K562 (cell line): ENCODE data around the gene IL27RA. TPM values are rescaled to one million over a fixed set of nuclear protein-coding genes. Genes with fewer than 3 reads are reported as not detected.

Experiments
- CBFB ChIP-seq: sonication (generic); formaldehyde crosslinking; IDR thresholded peaks from 2 replicates; pipeline ENCODE4 v1.4.0; 2020; ENCODE audit warnings: mild to moderate bottlenecking, missing genetic modification reagents
- CHCHD3 ChIP-seq: fragments of 250-450 bp; sonication (Bioruptor Pico); IDR thresholded peaks from 2 replicates; pipeline ENCODE4 v2.1.2; 2022; ENCODE audit warnings: mild to moderate bottlenecking
- E2F6 ChIP-seq, 2 experiments: IDR thresholded peaks; 2 replicates each; pipeline ENCODE4 v1.6.1; 2011; ENCODE audit warnings: borderline replicate concordance in 1 of 2, control low read depth in 1 of 2, low read depth in 1 of 2, low read length in 1 of 2, mild to moderate bottlenecking in 1 of 2, mixed read lengths in 1 of 2, moderate library complexity in 1 of 2; ENCODE audit not compliant: insufficient read depth in 1 of 2, insufficient read length in 1 of 2, poor library complexity in 1 of 2, severe bottlenecking in 1 of 2; ENCODE audit errors: extremely low read depth in 1 of 2
- EGR1 ChIP-seq: fragments of 450-650 bp; conservative IDR thresholded peaks from 2 replicates; pipeline ENCODE4 v1.6.1; 2017; ENCODE audit warnings: mild to moderate bottlenecking
- EZH2 ChIP-seq: IDR thresholded peaks from 2 replicates; pipeline ENCODE4 v1.6.1; 2012; ENCODE audit warnings: low read depth, mild to moderate bottlenecking, inconsistent platforms, low read length, borderline replicate concordance
- ILK ChIP-seq: fragments of 450-650 bp; IDR thresholded peaks from 2 replicates; pipeline ENCODE4 v1.6.1; 2016; ENCODE audit warnings: missing genetic modification characterization, low read depth, mild to moderate bottlenecking, missing compliant biosample characterization, moderate library complexity, borderline replicate concordance
- MAX ChIP-seq: sonication (generic); formaldehyde crosslinking; IDR thresholded peaks from 2 replicates; pipeline ENCODE4 v1.9.0; 2022; ENCODE audit warnings: mild to moderate bottlenecking, missing genetic modification reagents
- MITF ChIP-seq: IDR thresholded peaks from 2 replicates; pipeline ENCODE4 v1.6.1; 2014; ENCODE audit warnings: antibody characterized with exemption
- MNT ChIP-seq, 2 experiments: fragments of 450-650 bp; conservative IDR thresholded peaks; 2 replicates each; pipeline ENCODE4 v1.6.1; 2017; ENCODE audit warnings: mild to moderate bottlenecking in 2 of 2, moderate library complexity in 2 of 2
- NCOA1 ChIP-seq: fragments of 450-650 bp; IDR thresholded peaks from 2 replicates; pipeline ENCODE4 v1.6.1; 2016; ENCODE audit warnings: low read depth
- NEUROD1 ChIP-seq: fragments of 150-350 bp; IDR thresholded peaks from 2 replicates; pipeline ENCODE4 v1.6.1; 2014; ENCODE audit warnings: borderline replicate concordance, low read length, low read depth; ENCODE audit not compliant: partially characterized antibody
- PTTG1 ChIP-seq: fragments of 450-650 bp; IDR thresholded peaks from 2 replicates; pipeline ENCODE4 v1.6.1; 2016; ENCODE audit warnings: low read depth, mild to moderate bottlenecking, missing genetic modification characterization, missing compliant biosample characterization
- RAD21 ChIP-seq, 2 experiments: fragments of 250-450 bp in 1 of 2; fragments of 450-650 bp in 1 of 2; sonication (Bioruptor Pico) in 1 of 2; formaldehyde crosslinking in 1 of 2; IDR thresholded peaks in 1 of 2; conservative IDR thresholded peaks in 1 of 2; 2 replicates each; pipeline versions ENCODE4 v1.4.0 to v1.8.0; 2020 to 2022; ENCODE audit warnings: mild to moderate bottlenecking in 2 of 2, moderate library complexity in 1 of 2
- ZBED1 ChIP-seq: IDR thresholded peaks from 2 replicates; pipeline ENCODE4 v1.6.1; 2014
- ZBTB17 ChIP-seq: fragments of 450-650 bp; formaldehyde crosslinking; IDR thresholded peaks from 2 replicates; pipeline ENCODE4 v1.4.0; 2020; ENCODE audit warnings: mild to moderate bottlenecking
- ZFPM2 ChIP-seq: fragments of 250-450 bp; sonication (Bioruptor Pico); IDR thresholded peaks from 2 replicates; pipeline ENCODE4 v1.5.1; 2022; ENCODE audit warnings: mild to moderate bottlenecking
- ZNF133 ChIP-seq: fragments of 250-450 bp; sonication (Bioruptor Pico); IDR thresholded peaks from 2 replicates; pipeline ENCODE4 v1.4.0; 2020; ENCODE audit warnings: mild to moderate bottlenecking
- ZNF592 ChIP-seq: fragments of 450-650 bp; IDR thresholded peaks from 2 replicates; pipeline ENCODE4 v1.6.1; 2017; ENCODE audit warnings: antibody characterized with exemption, mild to moderate bottlenecking
- ZSCAN29 ChIP-seq: fragments of 450-650 bp; IDR thresholded peaks from 2 replicates; pipeline ENCODE4 v1.6.1; 2017
- polyA plus RNA-seq, 8 experiments: library from polyadenylated mRNA; depleted of rRNA in 4 of 8; stranded (reverse) in 5 of 8; unstranded in 3 of 8; fragments of >200 nt; fragmentation: Nextera tagmentation in 2 of 8; fragmentation: Illumina TruSeq in 1 of 8; extraction: Ambion mirVana in 2 of 8; extraction: Trizol in 1 of 8; gene quantifications; 2 replicates each; pipeline versions ENCODE4 v1.2.1 to v1.2.3, GENCODE V29; 2011 to 2014; ENCODE audit warnings: inconsistent platforms in 1 of 8, missing spikeins in 1 of 8
- total RNA-seq, 7 experiments: library from RNA; depleted of rRNA in 6 of 7; stranded (reverse); fragments of >200 nt in 6 of 7; fragmentation: Illumina TruSeq in 2 of 7; extraction: Trizol in 2 of 7; gene quantifications; 2 replicates each; pipeline versions ENCODE4 v1.2.1 to v1.2.3, GENCODE V29; 2011 to 2021; ENCODE audit warnings: low replicate concordance in 1 of 7

The IL27RA gene
- total and polyA plus RNA-seq, 9 of the 15 experiments (the other 6 are each of a cell fraction or from before 2014, with no cell fraction given): 1.9 to 15.9 (median 12.0) TPM

GRCh38 chr19:14006766-14007562 is 24.6 kb upstream of the IL27RA start (continued):
- TF ChIP-seq ZNF592: peak; percentile 69; the same call in 1 of the 2 replicates
- TF ChIP-seq CBFB: peak; percentile 100
- no peak for TF ChIP-seq EZH2
- TF ChIP-seq NCOA1: peak; percentile 99
- TF ChIP-seq RAD21 (CRISPR knock-in tag; conservative IDR thresholded peaks at IDR 0.05 in 1 of 2, IDR thresholded peaks at IDR 0.05 in 1 of 2): peak in 1 of 2 experiments; percentile 48; a peak in 2 of 4 replicates
- TF ChIP-seq E2F6 (IDR thresholded peaks at IDR 0.05; ENCODE audit: borderline replicate concordance in 1 of 2, extremely low read depth in 1 of 2, insufficient read depth in 1 of 2, insufficient read length in 1 of 2, low read depth in 1 of 2, low read length in 1 of 2, poor library complexity in 1 of 2, severe bottlenecking in 1 of 2): peak; percentile 6 to 61
- TF ChIP-seq MITF: 0 out of 2 replicates have a peak, but pooled peaks have one; percentile 43
- peak; percentile 73 for TF ChIP-seq ZSCAN29
- TF ChIP-seq ZBED1: peak; percentile 92
- TF ChIP-seq EGR1: peak; percentile 98
- no peak for TF ChIP-seq ZFPM2
- peak; percentile 95 for TF ChIP-seq NEUROD1
- TF ChIP-seq ZNF133 (CRISPR knock-in tag): no peak
- peak; percentile 89 for TF ChIP-seq MAX (CRISPR knock-in tag)
- no peak for TF ChIP-seq PTTG1
- peak; percentile 54 to 86 for TF ChIP-seq MNT (conservative IDR thresholded peaks at IDR 0.05)
- no peak for TF ChIP-seq CHCHD3 (CRISPR knock-in tag)
- TF ChIP-seq ZBTB17 (CRISPR knock-in tag): peak; percentile 79; the same call in 1 of the 2 replicates
- no peak for TF ChIP-seq ILK (tag)
